Measurements from ENCODE around the gene LIMK2. TPM values are rescaled to one million over a fixed set of nuclear protein-coding genes. Genes with fewer than 3 reads are reported as not detected.
A peak's percentile ranks its signal among the peaks of the same experiment; 100 is the strongest.

Gene LIMK2
- total and polyA plus RNA-seq, 2 experiments from 2014 or later: 10.7 to 19.5 TPM

- Histone ChIP-seq H3K27ac (no peak overlapping the region), H4K20me1 (ENCODE audit: insufficient read depth) (no peaks in the 10 kb centered on the region; the same call in 1 of the 2 replicates), H3K9ac (no peak overlapping the region), H3K4me2 (ENCODE audit: unreplicated experiment) (no peak overlapping the region), H3F3A (ENCODE audit: insufficient read depth) (no peaks in the 10 kb centered on the region), H3K27me3 (replicated peaks; ENCODE audit: insufficient read depth) (no peaks in the 10 kb centered on the region), H3K79me2 (ENCODE audit: insufficient read depth) (no peaks in the 10 kb centered on the region), H3K9me2 (ENCODE audit: insufficient read depth) (no peaks in the 10 kb centered on the region), H2AFZ (no peak overlapping the region), H3K36me3 (ENCODE audit: low read depth) (peaks cover 8% of the 10 kb centered on the region; the same call in 1 of the 2 replicates), H3K4me1 (ENCODE audit: insufficient read depth) (no peaks in the 10 kb centered on the region), H3K9me3 (ENCODE audit: low read depth) (no peaks in the 10 kb centered on the region), H3K4me3 (no peak overlapping the region)
- TF ChIP-seq EZH2 (IDR thresholded peaks at IDR 0.05; ENCODE audit: insufficient read depth, poor library complexity, severe bottlenecking): no peak
- no peak for TF ChIP-seq EZH2phosphoT487 (IDR thresholded peaks at IDR 0.05; ENCODE audit: insufficient read depth, low read depth)
- DNase-seq: no peak
- WGBS, 2 experiments (ENCODE audit: low coverage in 1 of 2, low lambda C conversion rate in 2 of 2, missing lambda C conversion rate in 2 of 2): 85% methylated on average over 4 of the region's 4 CpGs
- in situ Hi-C loops (cut with MboI): no loop called here
Observed at GRCh38 chr22:31271026-31271425, 58.9 kb downstream of the LIMK2 start.

DNA sequence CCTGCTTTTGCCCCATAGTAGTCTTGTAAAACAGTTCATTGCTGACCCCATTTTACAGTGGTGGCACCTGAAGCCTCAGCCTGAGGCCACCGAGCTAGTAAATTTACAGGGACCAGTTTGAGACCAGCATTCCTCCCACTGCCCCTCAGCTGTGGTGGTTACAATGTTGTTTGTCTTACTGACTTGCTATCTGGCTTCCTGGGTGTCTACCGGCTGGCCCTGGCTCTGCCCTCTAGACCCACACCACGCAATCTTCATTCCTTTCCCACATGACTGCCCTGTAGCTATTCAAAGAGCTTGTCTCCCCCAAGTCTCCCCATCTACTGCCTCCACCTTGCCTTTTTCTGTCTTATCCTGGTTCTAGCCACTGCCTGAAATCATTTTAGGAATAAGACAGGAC lies 59.4 kb downstream of the LIMK2 start:
- no peak overlapping the region for H2AFZ ChIP-seq
- no peaks in the 10 kb centered on the region for H3K79me2 ChIP-seq (ENCODE audit: insufficient read depth)
- no peak overlapping the region for H3K4me2 ChIP-seq (ENCODE audit: unreplicated experiment)
- peaks cover 8% of the 10 kb centered on the region; the same call in 1 of the 2 replicates for H3K36me3 ChIP-seq (ENCODE audit: low read depth)
- H3K27me3 ChIP-seq (replicated peaks; ENCODE audit: insufficient read depth): no peaks in the 10 kb centered on the region
- in situ Hi-C loops (cut with MboI): no loop called here
- no peak for TF ChIP-seq EZH2 (IDR thresholded peaks at IDR 0.05; ENCODE audit: insufficient read depth, poor library complexity, severe bottlenecking)
- no peak for TF ChIP-seq EZH2phosphoT487 (IDR thresholded peaks at IDR 0.05; ENCODE audit: insufficient read depth, low read depth)
- H3K27ac ChIP-seq: no peak overlapping the region
- H3F3A ChIP-seq (ENCODE audit: insufficient read depth): no peaks in the 10 kb centered on the region
- H4K20me1 ChIP-seq (ENCODE audit: insufficient read depth): no peaks in the 10 kb centered on the region; the same call in 1 of the 2 replicates
- 73 to 88% methylated on average over 3 of the region's 3 CpGs for WGBS, 2 experiments (ENCODE audit: low coverage in 1 of 2, low lambda C conversion rate in 2 of 2, missing lambda C conversion rate in 2 of 2)
- H3K9me2 ChIP-seq (ENCODE audit: insufficient read depth): no peaks in the 10 kb centered on the region
- no peaks in the 10 kb centered on the region for H3K4me1 ChIP-seq (ENCODE audit: insufficient read depth)
- no peak overlapping the region for H3K9ac ChIP-seq
- no peak for DNase-seq
- H3K4me3 ChIP-seq: no peak overlapping the region
- H3K9me3 ChIP-seq (ENCODE audit: low read depth): no peaks in the 10 kb centered on the region

- Histone ChIP-seq H3K79me2 (ENCODE audit: insufficient read depth) (no peaks in the 10 kb centered on the region), H4K20me1 (ENCODE audit: insufficient read depth) (no peaks in the 10 kb centered on the region; the same call in 1 of the 2 replicates), H3F3A (ENCODE audit: insufficient read depth) (no peaks in the 10 kb centered on the region), H2AFZ (no peak overlapping the region), H3K27me3 (replicated peaks; ENCODE audit: insufficient read depth) (no peaks in the 10 kb centered on the region), H3K4me1 (ENCODE audit: insufficient read depth) (no peaks in the 10 kb centered on the region), H3K9me3 (ENCODE audit: low read depth) (no peaks in the 10 kb centered on the region), H3K27ac (no peak overlapping the region), H3K9ac (no peak overlapping the region), H3K36me3 (ENCODE audit: low read depth) (peaks cover 8% of the 10 kb centered on the region; the same call in 1 of the 2 replicates), H3K4me3 (no peak overlapping the region), H3K4me2 (ENCODE audit: unreplicated experiment) (no peak overlapping the region), H3K9me2 (ENCODE audit: insufficient read depth) (no peaks in the 10 kb centered on the region)
- 65 to 70% methylated on average over 15 of the region's 15 CpGs for WGBS, 2 experiments (ENCODE audit: low coverage in 1 of 2, low lambda C conversion rate in 2 of 2, missing lambda C conversion rate in 2 of 2)
- in situ Hi-C loops (cut with MboI): no loop called here
- DNase-seq: peak; percentile 79
- TF ChIP-seq EZH2 (IDR thresholded peaks at IDR 0.05; ENCODE audit: insufficient read depth, poor library complexity, severe bottlenecking): no peak
- TF ChIP-seq EZH2phosphoT487 (IDR thresholded peaks at IDR 0.05; ENCODE audit: insufficient read depth, low read depth): no peak
Observed at GRCh38 chr22:31272522-31273446, 60.7 kb downstream of the LIMK2 start.

DNA sequence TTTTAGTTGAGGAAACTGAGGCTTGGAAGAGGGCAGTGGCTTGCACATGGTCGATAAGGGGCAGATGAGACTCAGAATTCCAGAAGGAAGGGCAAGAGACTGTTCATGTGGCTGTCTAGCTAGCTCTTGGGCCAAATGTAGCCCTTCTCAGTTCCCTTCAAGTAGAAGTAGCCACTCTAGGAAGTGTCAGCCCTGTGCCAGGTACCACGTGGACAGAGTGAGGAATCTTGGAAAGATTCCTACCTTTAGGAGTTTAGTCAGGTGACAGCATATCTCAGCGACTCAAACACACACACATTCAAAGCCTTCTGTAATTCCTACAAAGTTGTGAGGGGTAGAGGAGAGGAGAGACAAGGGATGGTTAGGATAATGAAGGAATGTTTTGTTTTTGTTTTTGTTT lies 61.9 kb downstream of the LIMK2 start:
- no peaks in the 10 kb centered on the region for H3F3A ChIP-seq (ENCODE audit: insufficient read depth)
- H3K36me3 ChIP-seq (ENCODE audit: low read depth): peaks cover 8% of the 10 kb centered on the region; the same call in 1 of the 2 replicates
- no peak overlapping the region for H3K4me2 ChIP-seq (ENCODE audit: unreplicated experiment)
- no peak for TF ChIP-seq EZH2phosphoT487 (IDR thresholded peaks at IDR 0.05; ENCODE audit: insufficient read depth, low read depth)
- TF ChIP-seq EZH2 (IDR thresholded peaks at IDR 0.05; ENCODE audit: insufficient read depth, poor library complexity, severe bottlenecking): no peak
- no peak overlapping the region for H3K27ac ChIP-seq
- no peak for DNase-seq
- no peaks in the 10 kb centered on the region; the same call in 1 of the 2 replicates for H4K20me1 ChIP-seq (ENCODE audit: insufficient read depth)
- H2AFZ ChIP-seq: no peak overlapping the region
- H3K4me3 ChIP-seq: no peak overlapping the region
- no peaks in the 10 kb centered on the region for H3K27me3 ChIP-seq (replicated peaks; ENCODE audit: insufficient read depth)
- no peak overlapping the region for H3K9ac ChIP-seq
- H3K79me2 ChIP-seq (ENCODE audit: insufficient read depth): no peaks in the 10 kb centered on the region
- H3K9me3 ChIP-seq (ENCODE audit: low read depth): no peaks in the 10 kb centered on the region
- no peaks in the 10 kb centered on the region for H3K9me2 ChIP-seq (ENCODE audit: insufficient read depth)
- in situ Hi-C loops (cut with MboI): no loop called here
- no peaks in the 10 kb centered on the region for H3K4me1 ChIP-seq (ENCODE audit: insufficient read depth)
- 66 to 68% methylated on average over 3 of the region's 3 CpGs for WGBS, 2 experiments (ENCODE audit: low coverage in 1 of 2, low lambda C conversion rate in 2 of 2, missing lambda C conversion rate in 2 of 2)

Measured in GM23248 (cell line).